ENCODE measurements around the gene CD96. TPM values are rescaled to one million over a fixed set of nuclear protein-coding genes. Genes with fewer than 3 reads are reported as not detected.

CD96 gene
- total RNA-seq, 1 experiment from 2014 or later = not detected

GRCh38 chr3:111667621-111668239, 125.7 kb downstream of the CD96 start:
- ChIA-PET POLR2A (ENCODE audit: unreplicated experiment) (interaction anchor here (0.6 to 0.7 kb wide), 2 partner anchors 142 to 595 kb away, joined by 3 to 4 read pairs; no protein-coding TSS in a partner anchor), CTCF (interaction anchor here (0.8 to 1.8 kb wide), 3 partner anchors 24 to 90 kb away, joined by 3 to 5 read pairs (median 4); no protein-coding TSS in a partner anchor)
- Histone ChIP-seq H3K79me2 (ENCODE audit: low read length) (no peaks in the 10 kb centered on the region), H3K4me2 (ENCODE audit: low read length) (0 out of 2 replicates have a peak overlapping the region, but pooled peaks have one; percentile 12), H3K27me3 (ENCODE audit: low read length) (no peaks in the 10 kb centered on the region), H4K20me1 (ENCODE audit: low read length) (no peaks in the 10 kb centered on the region), H3K9me2 (replicated peaks; ENCODE audit: low read length) (no peaks in the 10 kb centered on the region), H3K4me3 (ENCODE audit: low read length) (no peak overlapping the region), H3K36me3 (ENCODE audit: low read depth, low read length) (no peaks in the 10 kb centered on the region), H2AFZ (ENCODE audit: low read length) (0 out of 2 replicates have a peak overlapping the region, but pooled peaks have one; percentile 39), H3K9me3 (ENCODE audit: low read length) (0 out of 2 replicates have a peak, but pooled peaks cover 5% of the 10 kb centered on the region), H3F3A (ENCODE audit: low read length, unreplicated experiment) (no peaks in the 10 kb centered on the region), H3K27ac (ENCODE audit: low read length) (no peak overlapping the region), H3K9ac (ENCODE audit: low read length) (no peak overlapping the region), H3K4me1 (ENCODE audit: insufficient read depth, low read length) (peaks cover 42% of the 10 kb centered on the region)
- DNase-seq = no peak
- ATAC-seq = no peak
- intact Hi-C loops (cut with micrococcal nuclease) = loop anchor here (2.0 kb wide), 1 partner anchor 193 kb away; no protein-coding TSS in a partner anchor
- BruUV-seq (replicated peaks) = no TSS peak
- TF ChIP-seq EZH2 (IDR thresholded peaks at IDR 0.05; ENCODE audit: low read length, unreplicated experiment) = no peak
- TF ChIP-seq EZH2phosphoT487 (IDR thresholded peaks at IDR 0.05; ENCODE audit: borderline replicate concordance, low read length) = no peak
- no peak for TF ChIP-seq CTCF (conservative IDR thresholded peaks at IDR 0.05; ENCODE audit: low read depth, low read length)

- no TSS peak for BruUV-seq (replicated peaks)
- Histone ChIP-seq H3K9ac (ENCODE audit: low read length) (no peak overlapping the region), H3F3A (ENCODE audit: low read length, unreplicated experiment) (no peaks in the 10 kb centered on the region), H3K4me1 (ENCODE audit: insufficient read depth, low read length) (peaks cover 43% of the 10 kb centered on the region), H3K4me3 (ENCODE audit: low read length) (no peak overlapping the region), H3K27me3 (ENCODE audit: low read length) (no peaks in the 10 kb centered on the region), H3K9me2 (replicated peaks; ENCODE audit: low read length) (no peaks in the 10 kb centered on the region), H3K27ac (ENCODE audit: low read length) (no peak overlapping the region), H3K9me3 (ENCODE audit: low read length) (0 out of 2 replicates have a peak, but pooled peaks cover under 1% of the 10 kb centered on the region), H3K4me2 (ENCODE audit: low read length) (no peak overlapping the region), H4K20me1 (ENCODE audit: low read length) (no peaks in the 10 kb centered on the region), H2AFZ (ENCODE audit: low read length) (no peak overlapping the region), H3K79me2 (ENCODE audit: low read length) (no peaks in the 10 kb centered on the region), H3K36me3 (ENCODE audit: low read depth, low read length) (no peaks in the 10 kb centered on the region)
- intact Hi-C loops (cut with micrococcal nuclease) = loop anchor here (2.0 kb wide), 1 partner anchor 192 kb away; no protein-coding TSS in a partner anchor
- DNase-seq (no peak), ATAC-seq (no peak)
- CTCF ChIA-PET = interaction anchor here (0.6 to 2.7 kb wide), 14 partner anchors 16 to 345 kb away, joined by 3 to 37 read pairs (median 4); no protein-coding TSS in a partner anchor
- POLR2A ChIA-PET (ENCODE audit: unreplicated experiment) = interaction anchor here (0.6 kb wide), 2 partner anchors 23 to 90 kb away, joined by 3 to 5 read pairs; no protein-coding TSS in a partner anchor
- no peak for TF ChIP-seq EZH2 (IDR thresholded peaks at IDR 0.05; ENCODE audit: low read length, unreplicated experiment)
- no peak for TF ChIP-seq EZH2phosphoT487 (IDR thresholded peaks at IDR 0.05; ENCODE audit: borderline replicate concordance, low read length)
- TF ChIP-seq CTCF (conservative IDR thresholded peaks at IDR 0.05; ENCODE audit: low read depth, low read length) = no peak
Measured at GRCh38 chr3:111668326-111668725, 126.3 kb downstream of the CD96 start.
